ENCODE data around the gene ZKSCAN2.

Gene ZKSCAN2

GRCh38 chr16:25223964-25224363 is 33.7 kb downstream of the ZKSCAN2 start:
- DNase-seq, result no peak

DNA sequence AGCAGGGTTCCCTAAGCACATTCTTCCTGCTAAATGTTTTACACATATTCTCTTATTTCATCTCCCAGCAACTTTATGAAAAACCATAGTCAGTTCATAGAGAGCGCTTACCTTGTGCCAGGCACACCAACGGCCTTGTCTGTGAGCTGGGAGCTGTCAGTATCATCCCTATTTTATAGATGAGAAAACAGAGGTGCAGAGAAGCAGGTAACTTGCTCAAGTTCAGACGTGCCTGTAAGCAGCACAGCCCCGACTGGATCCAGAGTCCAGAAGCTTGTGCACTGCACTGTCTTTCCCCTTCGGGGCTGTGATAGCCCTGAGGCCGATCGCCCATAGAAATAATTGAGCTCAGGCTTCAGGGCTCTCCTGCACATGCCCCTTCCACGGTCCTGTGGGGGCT is 34.7 kb downstream of the ZKSCAN2 start:
- DNase-seq, result no peak

DNA sequence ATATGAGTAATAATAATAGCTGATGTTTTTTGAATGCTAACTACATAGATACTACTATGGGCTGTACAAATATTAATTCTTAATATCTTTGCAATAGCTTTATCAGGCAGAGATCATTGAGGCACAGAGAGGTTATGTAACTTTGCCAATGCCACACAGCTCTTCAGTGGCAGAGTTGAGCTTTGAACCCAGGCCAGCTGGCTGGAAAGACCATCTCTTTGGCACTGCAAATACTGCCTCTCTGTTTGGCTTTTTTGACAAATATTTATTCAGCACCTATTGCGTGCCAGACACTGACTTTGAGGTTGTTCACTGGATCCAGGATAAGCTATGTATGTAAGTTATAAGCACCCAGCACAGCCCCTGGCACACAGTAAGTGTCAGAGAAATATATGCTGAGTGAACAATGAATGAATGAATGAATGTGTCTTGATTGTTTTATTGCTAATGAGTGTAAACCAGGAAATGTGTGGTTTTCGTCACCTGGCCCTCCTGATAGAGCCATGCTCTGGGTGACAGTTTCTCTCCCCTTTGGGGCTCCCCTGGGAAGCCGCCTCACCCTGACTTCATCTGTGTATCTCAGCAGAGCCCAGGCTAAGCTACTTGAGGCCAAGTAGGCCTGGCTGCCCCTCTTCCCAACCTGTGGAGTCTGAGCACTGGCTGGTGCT is 38.4 kb downstream of the ZKSCAN2 start:
- no peak for DNase-seq

DNA sequence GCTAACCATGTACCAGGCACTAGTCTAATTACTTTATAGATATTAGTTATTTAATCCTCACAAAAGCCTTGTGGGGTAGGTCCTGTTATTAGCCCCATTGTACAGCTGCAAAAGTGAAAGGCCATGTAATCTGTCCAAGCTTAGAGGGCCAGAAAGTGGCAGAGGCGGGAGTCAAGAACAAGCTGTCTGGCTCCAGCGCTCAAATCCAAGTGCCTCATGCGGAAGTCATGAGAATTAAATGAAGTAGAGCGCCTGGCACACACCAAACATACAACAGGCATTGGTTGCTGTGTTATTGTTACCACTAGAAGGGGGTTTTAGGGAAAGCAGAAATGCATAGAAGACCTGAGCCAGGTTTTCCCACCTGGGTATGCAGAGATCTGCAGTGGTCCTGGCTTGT is 39.7 kb downstream of the ZKSCAN2 start:
- DNase-seq, result no peak

- DNase-seq, result no peak
Measured at GRCh38 chr16:25217112-25217511, 40.5 kb downstream of the ZKSCAN2 start.

GRCh38 chr16:25213709-25214397 is 43.8 kb downstream of the ZKSCAN2 start:
- DNase-seq, result no peak

DNA sequence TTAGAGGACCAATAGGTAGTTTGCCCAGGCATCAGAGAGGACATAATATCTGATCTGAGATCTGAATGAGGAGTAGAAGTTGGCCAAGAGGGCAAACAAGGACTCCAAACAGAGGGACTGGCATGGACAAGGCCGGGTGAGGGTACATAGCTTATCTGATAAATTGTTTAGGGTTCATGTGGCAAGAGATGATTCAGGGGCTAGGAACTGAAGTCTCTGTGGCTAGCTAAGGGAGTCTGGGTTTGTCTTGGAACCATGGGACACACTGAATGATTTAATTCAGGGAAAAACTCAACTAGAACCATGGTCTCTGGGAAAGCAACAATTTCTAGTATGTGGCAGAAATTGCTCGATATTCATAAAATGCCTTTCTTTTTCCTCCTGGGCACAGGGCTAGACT is 45.0 kb downstream of the ZKSCAN2 start:
- DNase-seq, result no peak

- DNase-seq, result no peak
Measured at GRCh38 chr16:25210758-25211157, 46.9 kb downstream of the ZKSCAN2 start.

DNA sequence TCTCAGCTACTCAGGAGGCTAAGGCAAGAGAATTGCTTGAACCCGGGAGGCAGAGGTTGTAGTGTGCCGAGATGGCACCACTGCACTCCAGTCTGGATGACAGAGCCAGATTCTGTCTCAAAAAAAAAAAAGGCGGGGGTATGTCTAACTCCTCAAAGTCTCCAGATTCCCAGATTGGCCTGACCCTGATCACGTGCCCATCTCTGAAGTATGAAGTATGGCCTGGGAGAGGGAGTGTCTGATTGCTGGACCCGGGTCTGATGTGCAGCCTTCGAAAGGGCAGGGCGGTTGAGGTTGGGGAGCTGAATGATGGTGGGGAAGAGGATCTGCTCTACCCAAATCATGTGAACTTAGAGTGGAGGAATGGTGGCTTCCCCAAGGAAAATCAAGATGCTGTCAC is 58.2 kb downstream of the ZKSCAN2 start:
- no peak for DNase-seq

DNA sequence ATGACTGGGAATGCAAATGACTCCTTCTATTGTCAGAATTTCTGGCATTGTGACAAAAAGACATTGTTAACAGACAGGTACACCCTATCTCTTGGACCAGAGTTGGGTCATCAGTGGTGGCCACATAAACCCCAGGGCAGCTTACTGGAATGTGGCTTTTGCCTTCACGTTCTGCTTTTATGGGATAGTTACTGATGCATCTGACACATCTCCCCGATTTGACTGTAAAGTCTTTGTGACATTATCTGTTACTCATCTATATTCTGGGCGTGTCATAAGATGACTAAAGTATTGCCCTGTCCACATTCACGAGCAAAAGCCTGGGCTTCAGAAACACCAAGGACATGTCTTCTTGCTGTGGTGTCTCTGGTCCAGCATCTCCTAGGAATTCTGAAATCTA is 59.6 kb downstream of the ZKSCAN2 start:
- no peak for DNase-seq

GRCh38 chr16:25194273-25194878 is 63.3 kb downstream of the ZKSCAN2 start:
- no peak for DNase-seq

DNA sequence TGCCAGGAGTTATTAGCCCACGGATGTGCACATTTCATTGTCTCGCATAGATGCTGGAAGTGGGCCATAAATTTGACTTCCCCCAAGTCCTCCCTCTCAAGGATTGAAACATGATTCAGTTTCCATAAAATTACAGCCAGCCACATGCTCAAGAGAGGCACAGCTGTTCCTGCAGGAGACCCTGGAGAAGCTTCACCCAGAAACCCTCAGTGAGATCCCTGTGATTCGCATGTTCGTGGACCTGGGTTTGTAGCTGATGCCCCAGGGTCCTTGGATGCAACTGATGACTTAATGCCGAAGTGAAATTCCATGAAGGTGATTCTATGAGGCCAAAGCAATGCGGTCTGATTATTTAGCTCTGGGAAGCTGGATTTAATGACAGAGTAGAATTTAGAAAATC is 65.5 kb downstream of the ZKSCAN2 start:
- no peak for DNase-seq

GRCh38 chr16:25189305-25189704 is 68.3 kb downstream of the ZKSCAN2 start:
- DNase-seq, result no peak

DNA sequence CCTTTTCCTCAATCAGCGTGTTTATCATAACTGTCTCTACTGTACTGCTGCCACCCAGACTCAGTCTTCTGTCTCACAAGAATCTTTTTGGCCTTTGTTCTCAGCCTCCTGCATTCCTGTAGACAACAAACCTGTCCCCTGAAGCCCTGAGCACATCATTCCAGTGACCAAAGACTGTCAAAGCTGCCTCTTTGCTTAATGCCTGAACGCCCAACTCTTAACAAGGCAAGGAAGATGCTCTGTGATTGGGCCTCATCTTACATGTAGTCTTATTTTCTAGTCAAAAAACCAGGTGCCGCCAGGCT is 70.2 kb downstream of the ZKSCAN2 start:
- DNase-seq, result no peak
